Psoas muscle (tissue), 8 donors: ENCODE data around the gene GPR6. TPM values are rescaled to one million over a fixed set of nuclear protein-coding genes. Genes with fewer than 3 reads are reported as not detected.

Experiments used
- ATAC-seq, 4 donors: fragments of 200-7000 bp; cut with Tn5 transposase; one replicate each; pipeline ENCODE4 v1.9.1; 2020; ENCODE audit warnings: moderate library complexity in 3 of 4, mild to moderate bottlenecking in 2 of 4
- DNase-seq, 2 donors: peaks; one replicate each; pipeline ENCODE4 v3.0.0-alpha.2; 2020
- H3K27ac ChIP-seq: fragments of 200-600 bp; one replicate; pipeline ENCODE4 v1.8.0; 2022
- H3K27me3 ChIP-seq, 3 donors: fragments of 200-600 bp in 1 of 3; one replicate each; pipeline versions ENCODE4 v1.6.1 to v1.8.0; 2013 to 2022; ENCODE audit warnings: low read length in 2 of 3, mild to moderate bottlenecking in 2 of 3, moderate library complexity in 1 of 3; ENCODE audit not compliant: insufficient read depth in 3 of 3
- H3K36me3 ChIP-seq, 2 donors: fragments of 200-600 bp in 1 of 2; one replicate each; pipeline versions ENCODE4 v1.6.1 to v1.8.0; 2013 to 2022; ENCODE audit warnings: low read depth in 1 of 2, mild to moderate bottlenecking in 1 of 2, moderate library complexity in 1 of 2; ENCODE audit not compliant: insufficient read depth in 1 of 2
- H3K4me1 ChIP-seq: fragments of 200-600 bp; one replicate; pipeline ENCODE4 v1.8.0; 2022
- H3K4me3 ChIP-seq: fragments of 200-600 bp; one replicate; pipeline ENCODE4 v1.8.0; 2022; ENCODE audit warnings: mild to moderate bottlenecking
- H3K9me3 ChIP-seq: fragments of 200-600 bp; one replicate; pipeline ENCODE4 v1.8.0; 2022
- CTCF ChIP-seq: fragments of 200-600 bp; IDR thresholded peaks from one replicate; pipeline ENCODE4 v1.8.0; 2022; ENCODE audit warnings: antibody characterized with exemption
- WGBS, 3 donors: extraction: QIAGEN DNeasy Blood & Tissue Kit; methylation state at CpG; one replicate each; pipeline versions ENCODE4 v1.1.6 to v1.1.7; 2013; 5-methylcytosine and 5-hydroxymethylcytosine counted together
- intact Hi-C, 2 donors: fragments of 100-400 bp; cut with DNase I; formaldehyde crosslinking; loops; one replicate each; pipeline versions ENCODE4 v1.11.0 to v1.14.2; 2022
- polyA plus RNA-seq, 3 donors: library from polyadenylated mRNA; stranded (reverse); fragments of 200-250 nt; gene quantifications; one replicate each; pipeline ENCODE4 v1.2.3, GENCODE V29; 2013
- total RNA-seq, 4 donors: library from RNA; stranded (reverse); fragmentation: NEBNext Ultra II Directional in 2 of 4; extraction: Animal tissue kit (Norgen Biotek cat#: 25700) in 2 of 4; gene quantifications; one replicate each; pipeline versions ENCODE4 v1.2.1 to v1.2.4, GENCODE V29; 2021 to 2023
- donor health status: healthy with polysubstance abuse.
- donor health status: DM: no; HTN: no; CAD: no; lungs with moderate emphysema.
- donor health status: Bipolar disorder and iron deficiency.
- donor health status: healthy.
- donor health status: DM: yes; HTN: yes; CAD: no.
- donor health status: DM: no; HTN: no; CAD: no.
- donor health status: DM: no; HTN: no; CAD: no.
- donor health status: DM: yes; HTN: yes; CAD: no.

Gene GPR6
- total and polyA plus RNA-seq, 7 donors = not detected

- H3K36me3 ChIP-seq = no peaks in the 10 kb centered on the region
- intact Hi-C loops = no loop called here
- no peak for DNase-seq
- no peak overlapping the region for H3K27ac ChIP-seq
- no peak for ATAC-seq
- peaks cover 0 to 5% (median 2%) of the 10 kb centered on the region in 3 donors for H3K27me3 ChIP-seq
- H3K4me1 ChIP-seq = no peaks in the 10 kb centered on the region
- H3K9me3 ChIP-seq = no peaks in the 10 kb centered on the region
- no peak for TF ChIP-seq CTCF
- H3K4me3 ChIP-seq = no peak overlapping the region
Observed at GRCh38 chr6:109945091-109945490, 33.0 kb upstream of the GPR6 start.

- Histone ChIP-seq H3K9me3 (no peaks in the 10 kb centered on the region), H3K27me3 (peaks cover 0 to 5% (median 2%) of the 10 kb centered on the region in 3 donors), H3K4me3 (no peak overlapping the region), H3K36me3 (no peaks in the 10 kb centered on the region), H3K4me1 (no peaks in the 10 kb centered on the region), H3K27ac (no peak overlapping the region)
- ATAC-seq (no peak), DNase-seq (no peak)
- no peak for TF ChIP-seq CTCF
- WGBS, 3 donors = 67 to 80% (median 70%) methylated on average over 4 of the region's 4 CpGs
- intact Hi-C loops = no loop called here
Observed at GRCh38 chr6:109946979-109947378, 31.1 kb upstream of the GPR6 start.

DNA sequence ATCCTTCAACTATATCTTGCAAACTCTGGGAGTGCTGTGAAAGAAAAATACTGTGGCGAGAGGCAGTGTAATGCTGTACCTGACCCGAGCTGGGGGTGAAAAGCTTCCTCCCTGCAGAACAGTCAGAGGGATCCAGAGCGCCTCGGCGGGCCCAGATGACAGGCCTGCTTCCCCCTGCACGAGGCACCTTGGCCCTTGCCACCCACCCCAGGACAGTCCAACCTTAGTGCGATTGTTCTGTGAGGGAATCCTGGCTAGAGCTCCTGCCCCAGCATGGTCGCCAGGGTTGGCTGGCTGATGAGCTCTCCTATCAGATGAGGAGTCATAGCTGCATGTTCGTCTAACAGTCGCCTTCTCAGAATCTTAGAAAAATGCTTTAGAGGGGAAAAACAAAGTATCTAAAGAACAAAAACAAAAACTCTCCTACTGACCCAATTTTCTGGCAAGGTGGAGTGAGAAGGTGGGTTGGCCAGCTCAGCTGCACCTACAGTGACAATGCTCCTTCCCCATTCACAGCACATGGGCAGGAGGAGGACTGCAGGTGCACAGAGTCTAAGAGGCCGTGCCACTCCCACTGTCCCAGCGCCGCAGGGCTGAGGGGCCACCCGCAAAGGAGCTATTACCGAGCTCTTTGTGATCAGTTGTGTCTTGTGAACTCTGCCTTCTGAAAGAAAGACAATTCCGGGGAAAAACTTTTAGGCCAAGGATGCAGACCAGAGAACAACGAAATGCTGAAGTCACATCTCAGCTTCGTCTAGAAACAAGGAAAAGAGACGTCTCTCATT is 28.6 kb upstream of the GPR6 start:
- no peak for TF ChIP-seq CTCF
- intact Hi-C loops = no loop called here
- Histone ChIP-seq H3K27ac (no peak overlapping the region), H3K27me3 (peaks cover 0 to 5% (median 0%) of the 10 kb centered on the region in 3 donors), H3K9me3 (no peaks in the 10 kb centered on the region), H3K4me3 (no peak overlapping the region), H3K4me1 (no peaks in the 10 kb centered on the region), H3K36me3 (no peaks in the 10 kb centered on the region)
- ATAC-seq (no peak), DNase-seq (no peak)
- 75 to 80% (median 79%) methylated on average over 19 of the region's 19 CpGs for WGBS, 3 donors

GRCh38 chr6:109955491-109955890 is 22.6 kb upstream of the GPR6 start:
- no peak for TF ChIP-seq CTCF
- no peaks in the 10 kb centered on the region for H3K9me3 ChIP-seq
- ATAC-seq (no peak), DNase-seq (no peak)
- H3K4me1 ChIP-seq = no peaks in the 10 kb centered on the region
- 84 to 89% (median 84%) methylated on average over 2 of the region's 2 CpGs for WGBS, 3 donors
- H3K27ac ChIP-seq = no peak overlapping the region
- H3K4me3 ChIP-seq = no peak overlapping the region
- H3K27me3 ChIP-seq = no peaks in the 10 kb centered on the region
- intact Hi-C loops = no loop called here
- H3K36me3 ChIP-seq = no peaks in the 10 kb centered on the region

- Histone ChIP-seq H3K27ac (no peak overlapping the region), H3K36me3 (no peaks in the 10 kb centered on the region), H3K4me3 (no peak overlapping the region), H3K27me3 (no peaks in the 10 kb centered on the region), H3K4me1 (no peaks in the 10 kb centered on the region), H3K9me3 (peaks cover 5% of the 10 kb centered on the region)
- TF ChIP-seq CTCF = no peak
- DNase-seq (no peak), ATAC-seq (no peak)
- intact Hi-C loops = no loop called here
- WGBS, 3 donors = 80 to 94% (median 86%) methylated on average over 1 of the region's 1 CpG
Observed at GRCh38 chr6:109958626-109959025, 19.5 kb upstream of the GPR6 start.
